ENCODE measurements around the gene SSR1. TPM values are rescaled to one million over a fixed set of nuclear protein-coding genes. Genes with fewer than 3 reads are reported as not detected.

Gene SSR1
- total and polyA plus RNA-seq, 5 experiments from 2014 or later = 97.5 to 159 (median 136) TPM

DNA sequence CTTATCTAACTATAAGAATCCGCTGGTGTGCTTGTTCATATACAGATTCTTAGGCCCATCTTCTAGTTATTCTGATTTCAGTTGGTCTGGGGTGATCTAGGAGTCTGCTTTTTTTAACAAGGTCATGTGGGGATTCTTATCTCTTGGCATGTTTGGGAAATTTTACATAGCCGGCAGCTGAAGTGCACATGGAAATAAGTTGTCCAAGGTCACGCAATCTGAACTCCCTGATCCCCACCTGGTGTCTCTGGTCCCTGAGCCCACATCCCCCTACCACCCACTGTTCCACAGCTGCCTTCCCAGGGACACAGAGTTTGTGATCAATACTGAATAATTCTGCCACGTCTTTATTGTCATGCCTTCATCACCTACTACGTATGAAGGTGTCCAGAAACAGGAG, 90.8 kb downstream of the SSR1 start:
- H3K27me3 Mint-ChIP-seq = no peaks in the 10 kb centered on the region
- DNase-seq (no peak), ATAC-seq (no peak)
- peaks cover 1 to 7% (median 6%) of the 10 kb centered on the region in 4 donors for H3K4me1 Mint-ChIP-seq
- no peak overlapping the region for H3K4me3 Mint-ChIP-seq
- peaks cover 0 to 77% (median 11%) of the 10 kb centered on the region in 3 donors for H3K36me3 Mint-ChIP-seq
- POLR2A ChIA-PET = no interaction called here
- H3K27ac Mint-ChIP-seq = peak overlapping the region in 1 of 10 donors; percentile 37
- no peaks in the 10 kb centered on the region for H3K9me3 Mint-ChIP-seq

DNA sequence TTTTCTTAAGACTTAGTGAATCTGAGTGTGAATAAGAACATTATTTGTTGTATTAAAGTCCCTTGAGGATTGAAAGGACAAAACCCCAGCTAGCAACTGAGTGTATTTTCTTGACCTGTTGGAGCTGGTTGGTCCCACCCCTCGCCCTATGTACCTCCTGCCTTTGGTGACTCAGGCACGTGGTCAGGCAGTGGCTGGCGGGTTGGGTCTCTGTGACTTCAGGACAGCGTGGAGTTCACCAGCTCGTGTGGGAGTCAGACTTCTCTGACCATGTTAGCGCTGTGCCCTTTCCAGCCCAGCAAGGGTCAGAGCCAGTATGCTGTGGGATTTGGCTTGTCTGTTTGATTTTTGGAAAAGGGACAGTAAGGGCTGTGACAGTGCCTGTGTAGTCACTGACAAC, 93.7 kb downstream of the SSR1 start:
- no peak for DNase-seq
- POLR2A ChIA-PET = no interaction called here

DNA sequence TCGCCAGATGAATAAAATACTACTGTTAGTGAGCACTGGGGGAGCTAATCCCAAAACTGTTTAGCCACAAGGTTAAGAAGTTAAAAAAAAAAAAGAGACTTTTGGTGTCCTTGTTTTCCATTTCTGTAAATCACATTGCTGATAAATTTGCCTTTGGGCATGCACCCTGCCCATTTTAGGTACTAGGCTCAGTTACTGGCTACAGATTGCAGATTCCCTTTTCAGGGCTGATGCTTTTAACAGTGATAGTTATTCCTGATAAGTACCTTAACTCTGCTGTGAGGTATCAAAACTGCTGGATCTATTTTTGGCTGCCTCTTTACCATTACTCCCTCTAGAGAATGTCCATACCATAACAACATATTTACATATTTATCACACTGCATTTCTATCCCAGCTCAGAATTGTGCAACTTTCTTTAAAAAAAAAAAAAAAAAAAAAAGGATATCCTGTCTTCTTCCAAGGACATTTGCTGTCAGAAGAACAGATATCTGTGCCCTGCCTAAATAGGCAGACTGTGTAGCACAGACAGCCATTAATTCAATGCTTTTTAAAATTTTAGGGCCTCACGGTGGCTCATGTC, 94.5 kb downstream of the SSR1 start:
- ATAC-seq (no peak), DNase-seq (no peak)
- H3K9me3 Mint-ChIP-seq = no peaks in the 10 kb centered on the region
- peak overlapping the region in 3 of 10 donors; percentile 17 to 71 (median 56) for H3K27ac Mint-ChIP-seq
- H3K4me1 Mint-ChIP-seq = peaks cover 0 to 7% (median 4%) of the 10 kb centered on the region in 4 donors
- POLR2A ChIA-PET = interaction anchor here (0.6 kb wide), 2 partner anchors 18 to 359 kb away, joined by 3 to 6 read pairs; no protein-coding TSS in a partner anchor
- no peaks in the 10 kb centered on the region for H3K27me3 Mint-ChIP-seq
- peaks cover 0 to 82% (median 1%) of the 10 kb centered on the region in 3 donors for H3K36me3 Mint-ChIP-seq
- no peak overlapping the region for H3K4me3 Mint-ChIP-seq

More for the DNA sequence above, 93.7 kb downstream of the SSR1 start:
- Mint-ChIP-seq H3K9me3 (no peaks in the 10 kb centered on the region), H3K36me3 (peaks cover 0 to 77% (median 3%) of the 10 kb centered on the region in 3 donors), H3K27me3 (no peaks in the 10 kb centered on the region), H3K4me3 (no peak overlapping the region), H3K27ac (peak overlapping the region in 3 of 10 donors; percentile 15 to 51 (median 31)), H3K4me1 (peaks cover under 1 to 7% (median 4%) of the 10 kb centered on the region in 4 donors)
- ATAC-seq = no peak

Other genes starting within 250 kb of the SSR1 start
- 10 to 100 TPM; 47.1 to 53.0 TPM for gene RREB1, start 205.2 kb downstream of the SSR1 start, total RNA-seq
- gene RREB1, start 205.2 kb downstream of the SSR1 start, polyA plus RNA-seq = 1 to 10 TPM; 2.5 to 5.8 (median 5.0) TPM
- gene CAGE1, start 76.5 kb upstream of the SSR1 start, total RNA-seq = under 1 TPM; 0.16 to 0.63 TPM
- gene CAGE1, start 76.5 kb upstream of the SSR1 start, polyA plus RNA-seq = not detected
- 10 to 100 TPM; 29.9 to 30.4 TPM for gene RIOK1, start 76.6 kb upstream of the SSR1 start, total RNA-seq
- 10 to 100 TPM; 18.1 to 24.4 (median 20.2) TPM for gene RIOK1, start 76.6 kb upstream of the SSR1 start, polyA plus RNA-seq
- under 1 TPM; 0.47 to 0.60 TPM for gene DSP, start 228.5 kb upstream of the SSR1 start, total RNA-seq
- gene DSP, start 228.5 kb upstream of the SSR1 start, polyA plus RNA-seq = not detected

Data from naive thymus-derived CD8-positive, alpha-beta T cell (primary cell).